Mesenteric fat pad (tissue), 1 donor: Measurements from ENCODE around the gene KCNMB1. TPM values are rescaled to one million over a fixed set of nuclear protein-coding genes. Genes with fewer than 3 reads are reported as not detected.

Experiments
- DNase-seq: peaks from one replicate; pipeline ENCODE4 v3.0.0-alpha.2; 2020; ENCODE audit warnings: low spot score
- long read RNA-seq: library from polyadenylated mRNA; unstranded; transcript quantifications from one replicate; pipeline ENCODE4 v2.0.0, GENCODE V29; 2020
- total RNA-seq: library from RNA; stranded (reverse); fragmentation: NEBNext Ultra II Directional; extraction: Animal tissue kit (Norgen Biotek cat#: 25700); gene quantifications from one replicate; pipeline ENCODE4 v1.2.1, GENCODE V29; 2021
- donor health status: DM: yes; HTN: yes; CAD: no.

Gene KCNMB1
- 0.93 TPM for total RNA-seq
- long read RNA-seq, full-length matches to known transcripts, result 6 of 6 reads
- long read RNA-seq, partial matches to known transcripts, result 0 of 6 reads
- long read RNA-seq, other reads (novel, unspliced or antisense), result 0 of 6 reads

DNA sequence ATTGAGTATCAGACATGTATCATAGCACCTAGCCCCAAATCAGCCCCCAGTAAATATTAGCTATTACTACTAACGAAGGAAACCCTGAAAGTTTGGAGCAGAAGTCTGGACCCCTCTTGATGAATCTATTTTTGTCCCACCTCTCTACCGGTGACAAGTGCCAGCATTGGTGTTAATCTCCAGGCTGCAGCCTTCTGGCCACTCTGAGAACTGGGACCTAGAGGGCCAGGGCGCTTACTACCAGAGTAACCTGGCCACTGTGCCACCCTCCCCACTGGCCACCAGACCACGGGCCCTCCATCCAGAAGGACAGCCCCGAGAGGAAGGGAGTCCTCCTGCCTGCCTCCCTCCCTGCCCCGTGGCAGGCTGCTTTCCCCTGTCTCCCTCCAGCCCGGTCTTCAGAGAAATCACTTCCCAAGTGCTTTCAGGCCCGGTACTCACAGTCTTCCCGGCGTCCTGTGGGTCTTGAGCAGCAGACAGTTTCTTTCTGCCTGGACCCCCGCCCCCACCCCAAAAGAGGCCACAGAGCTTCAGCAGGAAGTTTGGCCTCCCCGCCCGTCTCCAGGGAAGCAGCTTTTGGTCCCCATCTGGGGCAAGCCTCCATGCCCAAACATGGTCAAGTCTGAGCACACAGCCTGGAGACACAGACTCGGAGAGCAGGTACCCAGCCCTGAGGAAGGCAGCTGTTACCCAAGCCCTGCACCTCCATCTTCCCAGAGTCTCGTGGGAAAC, at the start of gene KCNMB1:
TSS of gene KCNMB1 (minus strand) at position 550 of the 732 bp plus-strand sequence. CDS start 3,920 bp downstream, outside the sequence.
- DNase-seq, result no peak

GRCh38 chr5:170438581-170438980, 49.4 kb upstream of the KCNMB1 start:
- DNase-seq, result no peak

DNA sequence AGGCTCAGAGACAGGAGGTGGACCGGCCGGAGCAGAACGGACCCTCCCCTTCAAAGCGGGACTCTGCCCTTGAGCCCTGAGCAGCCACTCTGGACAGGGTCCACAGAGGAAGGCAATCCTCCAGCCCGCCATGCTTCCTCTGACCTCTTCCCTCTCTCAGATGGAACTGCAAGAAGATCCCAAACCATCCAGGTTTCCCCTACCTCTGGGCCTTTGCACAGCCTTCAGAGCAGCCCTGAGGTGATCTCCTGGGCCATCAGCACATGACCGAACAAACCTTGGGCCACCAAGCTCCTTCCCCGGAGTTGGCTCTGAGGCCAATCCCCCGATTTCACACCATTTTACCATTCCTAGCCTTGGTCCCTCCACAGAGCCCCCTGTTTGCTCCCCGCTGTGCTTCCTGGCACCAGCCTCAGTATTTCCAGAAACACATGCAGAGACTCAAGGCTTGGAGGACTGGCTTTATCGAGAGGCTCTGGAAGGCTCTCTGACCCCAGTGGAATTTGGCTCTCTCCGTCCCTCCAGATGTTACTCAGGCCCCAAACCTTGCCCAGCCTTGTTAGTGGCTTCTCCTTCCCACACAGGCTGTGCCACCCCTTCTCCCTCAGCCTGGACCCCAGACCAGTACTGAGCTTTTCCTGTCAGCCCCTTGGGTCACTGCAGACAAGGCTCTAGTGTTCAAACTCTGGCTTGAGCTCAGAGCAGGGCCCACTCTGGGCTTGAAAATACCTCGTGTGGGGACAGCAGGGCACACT, 48.6 kb upstream of the KCNMB1 start:
- no peak for DNase-seq

GRCh38 chr5:170436335-170436734, 47.2 kb upstream of the KCNMB1 start:
- DNase-seq, result peak; percentile 84

DNA sequence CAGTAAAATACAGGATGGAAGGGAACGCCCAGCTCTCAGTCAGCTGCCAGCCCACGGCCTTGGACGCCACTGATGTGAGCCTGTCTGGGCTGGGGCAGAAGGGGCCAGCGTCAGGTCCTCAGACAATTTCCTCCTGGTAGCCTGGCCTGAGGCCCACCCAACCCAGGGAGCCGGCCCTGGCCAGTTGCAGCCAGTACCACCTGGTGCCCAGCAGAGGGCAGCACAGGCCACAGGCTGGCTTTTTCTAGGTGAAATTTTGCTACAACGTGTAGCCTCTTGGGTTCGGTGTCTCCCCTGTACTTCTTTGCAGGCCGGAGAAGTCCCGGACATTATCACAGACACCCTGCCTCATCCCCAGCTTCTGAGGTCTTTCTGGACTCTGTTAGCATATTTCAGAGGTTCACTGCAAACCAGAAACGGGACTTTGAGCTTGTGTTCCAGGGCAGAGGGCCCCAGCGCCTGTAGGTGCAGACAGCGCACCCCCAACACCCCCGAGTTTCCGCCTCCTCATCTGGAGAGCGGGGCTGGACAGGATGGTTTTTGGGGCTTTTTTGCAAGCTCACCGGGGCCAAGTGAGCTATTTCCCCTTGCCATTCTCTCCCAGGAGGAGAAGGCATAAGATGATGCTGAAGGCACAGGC, 45.9 kb upstream of the KCNMB1 start:
- peak; percentile 90 for DNase-seq

DNA sequence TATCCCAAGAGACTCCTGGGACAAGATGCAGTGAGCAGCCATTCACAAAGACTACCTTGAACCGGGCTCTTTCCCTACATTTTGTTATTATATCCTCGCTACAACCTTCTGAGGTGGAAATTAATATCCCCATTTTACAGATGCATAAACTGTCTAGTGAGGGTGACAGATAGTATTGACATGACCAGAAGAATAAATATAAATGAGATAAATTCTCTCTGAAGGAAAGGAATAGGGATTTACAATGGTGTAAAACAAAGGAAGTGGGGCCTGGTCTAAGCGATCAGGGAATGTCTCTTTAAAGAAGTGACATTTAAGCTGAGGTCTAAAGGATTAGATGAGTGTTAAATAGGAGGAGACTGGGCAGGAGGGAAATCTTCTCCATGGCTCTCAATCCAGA, 43.5 kb upstream of the KCNMB1 start:
- no peak for DNase-seq

DNA sequence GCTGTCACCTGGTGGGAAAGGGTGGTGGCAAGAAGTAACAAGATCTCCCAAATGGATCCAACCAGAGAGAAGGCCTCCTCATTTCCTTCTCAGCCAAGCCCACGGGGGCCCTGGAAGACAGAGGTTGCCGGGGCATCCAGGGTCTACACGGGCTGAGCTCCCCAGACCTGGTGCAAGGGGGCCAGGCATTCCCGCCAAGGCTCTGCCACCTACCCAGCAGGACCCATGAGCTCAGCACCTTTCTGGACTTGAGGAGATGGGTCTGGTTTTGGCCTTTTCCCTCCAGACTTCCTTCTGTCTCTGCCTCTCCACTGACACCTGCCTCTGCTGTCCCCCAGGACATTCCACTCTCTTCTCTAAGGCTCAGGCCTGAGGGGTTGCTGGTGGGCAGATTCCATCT, 42.4 kb upstream of the KCNMB1 start:
- DNase-seq, result peak; percentile 81

DNA sequence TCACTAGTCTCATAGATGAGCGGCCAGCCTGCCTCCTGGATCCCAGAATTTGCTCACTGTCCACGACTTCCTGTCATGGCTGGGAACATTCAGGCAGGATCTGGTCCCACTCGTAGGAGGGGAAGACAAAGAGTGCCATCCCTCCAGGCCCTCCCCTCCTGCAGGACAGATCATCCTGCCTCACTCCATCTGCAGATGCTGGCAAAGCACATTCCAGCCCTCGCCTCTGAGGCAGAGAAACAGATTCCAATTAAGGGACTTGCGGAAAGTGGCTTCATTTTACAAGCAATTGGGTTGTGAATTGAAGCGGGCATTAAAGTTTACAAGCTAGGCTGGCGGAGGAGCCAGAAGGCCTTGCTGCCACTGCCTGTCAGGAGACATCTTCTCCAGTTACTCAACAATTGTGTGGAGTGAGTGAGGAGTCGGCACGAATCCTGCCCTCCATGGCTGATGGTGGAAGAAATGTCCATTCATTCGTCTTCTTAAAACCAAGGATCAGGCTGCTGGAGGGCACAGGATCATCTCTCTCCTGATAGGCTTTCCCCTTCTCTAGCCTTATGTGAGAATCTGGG, 41.8 kb upstream of the KCNMB1 start:
- DNase-seq, result peak; percentile 37

GRCh38 chr5:170430256-170430655, 41.1 kb upstream of the KCNMB1 start:
- DNase-seq, result no peak

DNA sequence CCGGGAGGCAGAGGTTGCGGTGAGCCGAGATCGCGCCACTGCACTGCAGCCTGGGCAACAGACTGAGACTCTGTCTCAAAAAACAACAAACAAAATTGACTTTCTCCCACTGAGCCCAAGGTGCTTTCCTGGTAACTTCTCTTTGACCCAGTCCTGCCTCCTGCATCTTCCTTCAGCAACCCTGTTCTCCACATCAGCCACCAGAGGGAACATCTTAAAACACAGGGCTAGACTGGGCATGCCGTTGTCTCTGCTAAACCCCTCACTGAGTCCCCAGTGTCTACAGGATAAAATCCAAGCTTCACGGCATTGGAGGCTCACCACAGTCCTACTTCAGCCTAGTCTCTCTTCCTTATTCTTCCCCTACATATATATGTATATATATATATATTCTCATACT, 39.8 kb upstream of the KCNMB1 start:
- DNase-seq, result no peak

DNA sequence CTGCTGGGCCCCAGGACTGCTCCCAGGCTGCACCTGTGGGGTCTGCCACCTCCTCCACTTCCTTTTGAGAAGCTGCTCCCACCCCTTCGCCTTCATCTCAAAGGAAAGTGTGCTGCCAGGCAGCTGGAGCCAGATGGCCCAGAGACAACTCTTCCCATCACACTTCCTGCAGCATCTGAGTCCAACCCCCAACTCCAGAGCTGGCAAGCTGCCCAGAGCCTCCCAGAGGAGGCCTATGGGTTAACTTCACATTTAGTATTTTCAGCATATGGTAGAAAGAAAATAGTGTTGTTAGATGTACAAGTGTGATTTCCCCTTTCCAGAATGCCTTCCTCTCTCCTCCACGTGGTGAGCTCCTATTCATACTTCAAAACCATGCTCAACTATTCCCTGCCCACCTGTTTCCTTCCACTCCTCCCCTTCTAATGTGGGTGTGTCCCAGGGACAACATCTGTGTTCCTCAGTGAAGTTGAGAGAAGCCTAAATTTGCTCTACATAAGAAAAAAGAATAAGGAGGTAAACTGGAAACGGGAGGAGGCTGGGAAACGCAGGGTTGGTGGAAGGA, 38.6 kb upstream of the KCNMB1 start:
- no peak for DNase-seq

DNA sequence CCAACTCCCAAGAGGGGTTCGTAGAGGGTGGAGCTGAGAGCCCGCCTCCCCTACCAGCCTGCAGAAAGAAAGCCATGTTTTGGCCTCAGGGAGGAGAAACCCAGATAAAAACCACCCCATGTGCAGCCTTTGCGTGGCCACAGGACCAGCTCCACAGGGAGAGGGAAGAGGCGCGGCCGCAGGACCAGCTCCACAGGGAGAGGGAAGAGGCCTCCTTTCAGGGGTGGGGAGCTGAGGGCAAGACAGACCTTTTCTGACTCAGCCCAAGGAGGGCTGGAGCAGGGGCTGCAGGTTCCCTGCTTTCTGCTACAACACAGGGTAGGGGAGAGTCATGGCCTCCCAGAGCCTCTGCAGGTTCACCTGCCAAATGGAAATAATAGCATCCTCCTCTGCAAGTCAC, 37.6 kb upstream of the KCNMB1 start:
- DNase-seq, result no peak

GRCh38 chr5:170426149-170426767, 37.1 kb upstream of the KCNMB1 start:
- DNase-seq, result no peak

- DNase-seq, result no peak
Observed at GRCh38 chr5:170425731-170426130, 36.6 kb upstream of the KCNMB1 start.

- no peak for DNase-seq
Observed at GRCh38 chr5:170424629-170425028, 35.5 kb upstream of the KCNMB1 start.

DNA sequence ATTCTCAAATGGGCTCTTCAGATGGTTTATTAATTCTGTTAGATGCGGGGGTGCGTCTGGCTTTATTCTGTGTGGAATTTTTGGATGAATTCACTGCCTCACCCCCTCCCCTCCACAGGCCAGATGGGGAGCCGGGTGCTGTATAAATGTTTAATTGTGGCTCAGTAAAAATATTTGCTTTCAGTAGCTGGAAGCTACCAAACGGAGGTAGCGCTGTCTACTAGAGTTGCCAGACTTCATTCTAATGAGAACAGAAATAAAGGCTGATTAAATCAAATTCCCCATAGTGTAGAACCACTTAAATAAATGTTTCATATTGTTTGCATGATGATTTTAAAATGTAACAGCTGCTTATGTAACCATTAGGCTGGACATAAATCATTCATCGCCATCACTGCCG, 34.5 kb upstream of the KCNMB1 start:
- DNase-seq, result no peak

DNA sequence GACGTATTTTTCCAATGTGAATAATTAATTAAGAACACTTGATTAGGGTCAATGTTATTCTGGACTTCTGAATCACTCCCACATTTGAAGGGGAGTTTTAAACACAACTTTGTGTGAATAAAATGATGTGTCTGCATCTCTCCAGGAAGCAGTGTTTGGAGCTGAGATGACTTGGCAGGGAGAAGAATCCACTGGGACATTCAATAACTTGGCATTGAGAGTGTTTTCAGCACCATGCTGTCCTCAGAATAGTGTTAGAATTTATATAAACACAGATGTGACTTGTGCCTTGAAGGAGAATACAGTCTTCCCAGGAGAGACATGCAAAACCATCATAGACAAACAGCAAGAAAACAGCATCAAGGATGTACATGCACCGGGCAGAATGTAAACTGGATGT, 32.7 kb upstream of the KCNMB1 start:
- DNase-seq, result no peak

GRCh38 chr5:170420806-170421412, 31.7 kb upstream of the KCNMB1 start:
- no peak for DNase-seq

- DNase-seq, result no peak
Observed at GRCh38 chr5:170419643-170420042, 30.5 kb upstream of the KCNMB1 start.

DNA sequence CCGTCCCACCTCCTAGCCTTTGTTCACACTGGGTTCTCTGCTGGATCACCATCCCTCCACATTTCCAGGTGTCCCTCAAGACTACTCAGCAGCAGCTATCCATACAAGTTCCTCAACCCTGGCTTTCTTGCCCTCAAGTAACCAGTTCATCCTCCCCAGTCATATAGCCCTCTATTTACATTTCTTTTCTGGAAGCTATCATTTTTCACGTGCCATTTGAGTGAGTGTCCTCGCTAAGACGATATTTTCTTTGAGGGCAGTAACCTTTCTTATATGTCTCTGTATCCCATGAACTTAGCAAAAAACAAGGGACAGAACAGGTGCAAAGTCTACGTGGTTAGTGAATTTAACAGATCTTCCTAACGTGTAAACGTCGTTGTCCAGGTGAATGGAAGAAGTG, 29.6 kb upstream of the KCNMB1 start:
- DNase-seq, result no peak
